HepG2 (cell line): ENCODE measurements around the gene ATPAF2. TPM values are rescaled to one million over a fixed set of nuclear protein-coding genes. Genes with fewer than 3 reads are reported as not detected.

Experiments
- ARID3A ChIP-seq: IDR thresholded peaks from 2 replicates; pipeline ENCODE4 v1.6.1; 2012; ENCODE audit warnings: low read depth, low read length, improper control_type of control experiment
- HOXA5 ChIP-seq: sonication (generic); formaldehyde crosslinking; IDR thresholded peaks from 2 replicates; pipeline ENCODE4 v1.4.0; 2020; ENCODE audit warnings: missing genetic modification reagents
- NCOA1 ChIP-seq: sonication (generic); formaldehyde crosslinking; IDR thresholded peaks from 2 replicates; pipeline ENCODE4 v1.9.0; 2021; ENCODE audit warnings: missing genetic modification reagents
- NCOR1 ChIP-seq: fragments of 200-600 bp; sonication (generic); IDR thresholded peaks from 2 replicates; pipeline ENCODE4 v1.7.0; 2017; ENCODE audit warnings: antibody characterized with exemption, low read length, borderline replicate concordance
- PBX2 ChIP-seq: IDR thresholded peaks from 2 replicates; pipeline ENCODE4 v1.6.1; 2016; ENCODE audit warnings: control low read depth
- RBFOX2 ChIP-seq: fragments of 200-400 bp; formaldehyde crosslinking; IDR thresholded peaks from 2 replicates; pipeline ENCODE4 v1.6.1; 2017; ENCODE audit warnings: low read depth, mild to moderate bottlenecking, low read length
- REXO4 ChIP-seq: sonication (generic); formaldehyde crosslinking; IDR thresholded peaks from 2 replicates; pipeline ENCODE4 v1.8.0; 2022; ENCODE audit warnings: missing genetic modification reagents, mild to moderate bottlenecking, borderline replicate concordance
- SIN3A ChIP-seq: IDR thresholded peaks from 2 replicates; pipeline ENCODE4 v1.6.1; 2011; ENCODE audit warnings: low read depth, mild to moderate bottlenecking, control low read depth, low read length, borderline replicate concordance
- SNAPC2 ChIP-seq: sonication (generic); formaldehyde crosslinking; IDR thresholded peaks from 2 replicates; pipeline ENCODE4 v1.8.1; 2022; ENCODE audit warnings: mild to moderate bottlenecking, missing genetic modification reagents
- SOX5 ChIP-seq: IDR thresholded peaks from 2 replicates; pipeline ENCODE4 v1.6.1; 2016; ENCODE audit warnings: borderline replicate concordance
- YEATS2 ChIP-seq: sonication (generic); formaldehyde crosslinking; IDR thresholded peaks from 2 replicates; pipeline ENCODE4 v1.4.0; 2020; ENCODE audit warnings: missing genetic modification reagents, borderline replicate concordance
- ZFP62 ChIP-seq: sonication (generic); formaldehyde crosslinking; IDR thresholded peaks from 2 replicates; pipeline ENCODE4 v1.4.0; 2020; ENCODE audit warnings: missing genetic modification reagents
- ZNF143 ChIP-seq: sonication (generic); formaldehyde crosslinking; IDR thresholded peaks from 2 replicates; pipeline ENCODE4 v1.4.0; 2020; ENCODE audit warnings: missing genetic modification reagents
- ZNF225 ChIP-seq: sonication (generic); formaldehyde crosslinking; IDR thresholded peaks from 2 replicates; pipeline ENCODE4 v1.4.0; 2020; ENCODE audit warnings: mild to moderate bottlenecking, missing genetic modification reagents
- ZNF318 ChIP-seq: sonication (generic); formaldehyde crosslinking; IDR thresholded peaks from 2 replicates; pipeline ENCODE4 v1.4.0; 2020; ENCODE audit warnings: mild to moderate bottlenecking, missing genetic modification reagents
- ZNF569 ChIP-seq: sonication (generic); formaldehyde crosslinking; IDR thresholded peaks from 2 replicates; pipeline ENCODE4 v1.5.0; 2020; ENCODE audit warnings: mild to moderate bottlenecking, missing genetic modification reagents, moderate library complexity, borderline replicate concordance
- ZNF629 ChIP-seq: sonication (generic); formaldehyde crosslinking; conservative IDR thresholded peaks from 2 replicates; pipeline ENCODE4 v1.5.0; 2020; ENCODE audit warnings: missing genetic modification reagents
- ZSCAN21 ChIP-seq: sonication (generic); formaldehyde crosslinking; IDR thresholded peaks from 2 replicates; pipeline ENCODE4 v1.8.0; 2022; ENCODE audit warnings: mild to moderate bottlenecking, missing genetic modification reagents, moderate library complexity, borderline replicate concordance
- polyA plus RNA-seq, 8 experiments: library from polyadenylated mRNA; depleted of rRNA in 3 of 8; stranded (reverse) in 7 of 8; unstranded in 1 of 8; fragments of >200 nt; fragmentation: Illumina TruSeq in 4 of 8; extraction: Trizol in 4 of 8; gene quantifications; 2 replicates each; pipeline versions ENCODE4 v1.2.1 to v1.2.3, GENCODE V29; 2011 to 2016; ENCODE audit warnings: low read depth in 4 of 8, missing spikeins in 1 of 8, mixed read lengths in 1 of 8; ENCODE audit not compliant: insufficient read depth in 1 of 8
- total RNA-seq, 5 experiments: library from RNA; depleted of rRNA; stranded (reverse); fragments of >200 nt; fragmentation: Illumina TruSeq; extraction: Trizol; gene quantifications; 2 replicates each; pipeline ENCODE4 v1.2.3, GENCODE V29; 2016; ENCODE audit warnings: low read depth in 1 of 5

ATPAF2 gene
- total and polyA plus RNA-seq, 2 of the 13 experiments (the other 11 are each of a cell fraction or from before 2014, with no cell fraction given): 15.0 to 16.5 TPM

- TF ChIP-seq ZNF143 (peak; percentile 99), SNAPC2 (CRISPR knock-in tag) (peak; percentile 43; the same call in 1 of the 2 replicates), ZSCAN21 (CRISPR knock-in tag) (no peak), PBX2 (CRISPR knock-in tag) (peak; percentile 84), ZFP62 (CRISPR knock-in tag) (no peak), SOX5 (CRISPR knock-in tag) (no peak; the same call in 1 of the 2 replicates), SIN3A (peak; percentile 46; the same call in 1 of the 2 replicates), HOXA5 (CRISPR knock-in tag) (peak; percentile 89; the same call in 1 of the 2 replicates), ZNF225 (no peak), ZNF629 (CRISPR knock-in tag) (0 out of 2 replicates have a peak, but pooled peaks have one; percentile 11), ARID3A (no peak), ZNF569 (no peak), RBFOX2 (peak; percentile 80), NCOR1 (peak; percentile 42; the same call in 1 of the 2 replicates), REXO4 (CRISPR knock-in tag) (no peak), ZNF318 (peak; percentile 83; the same call in 1 of the 2 replicates), NCOA1 (CRISPR knock-in tag) (no peak), YEATS2 (peak; percentile 82; the same call in 1 of the 2 replicates)
Measured at GRCh38 chr17:18038861-18039534, at the start of gene ATPAF2, which contains the start of gene GID4 (continued).
